ENCODE data around the gene LIPT1. TPM values are rescaled to one million over a fixed set of nuclear protein-coding genes. Genes with fewer than 3 reads are reported as not detected.

LIPT1 gene
- total and polyA plus RNA-seq, 2 of the 8 experiments (the other 6 are each of a cell fraction or from before 2014, with no cell fraction given): 6.1 to 10.9 TPM

- Histone ChIP-seq H3K18ac (ENCODE audit: extremely low read depth, low read length) (no peak overlapping the region), H3K27ac (ENCODE audit: low read depth, low read length) (no peak overlapping the region), H3K79me1 (ENCODE audit: low read depth, low read length) (no peaks in the 10 kb centered on the region), H2BK12ac (ENCODE audit: low read depth, low read length) (no peak overlapping the region), H3K36me3 (ENCODE audit: control insufficient read depth in 2 of 4, insufficient read depth in 4 of 4, low read length in 3 of 4) (peaks cover 0 to 5% (median 2%) of the 10 kb centered on the region in 4 experiments; a peak in 2 of 8 replicates), H4K5ac (ENCODE audit: insufficient read length, low read depth, low read length) (no peak overlapping the region), H2BK20ac (ENCODE audit: low read length) (no peak overlapping the region), H2AFZ (ENCODE audit: low read length) (no peak overlapping the region), H3K23ac (ENCODE audit: insufficient read length) (no peak overlapping the region), H3K79me2 (ENCODE audit: control insufficient read depth in 1 of 2, insufficient read depth in 2 of 2, low read length in 2 of 2) (peaks cover 7 to 87% of the 10 kb centered on the region in 2 experiments), H2BK5ac (ENCODE audit: low read depth, low read length) (no peak overlapping the region), H3K4me2 (ENCODE audit: insufficient read depth in 1 of 2, low read depth in 2 of 2, low read length in 2 of 2) (peak overlapping the region in 1 of 2 experiments; percentile 65; a peak in 1 of 4 replicates), H3K27me3 (replicated peaks in 1 of 4; ENCODE audit: control insufficient read depth in 3 of 4, extremely low read depth in 1 of 4, insufficient read depth in 3 of 4, low read length in 3 of 4) (no peaks in the 10 kb centered on the region), H4K20me1 (replicated peaks in 1 of 2; ENCODE audit: control insufficient read depth in 1 of 2, insufficient read depth in 2 of 2, low read length in 2 of 2) (peaks cover 0 to 1% of the 10 kb centered on the region in 2 experiments), H3K4me1 (replicated peaks in 1 of 4; ENCODE audit: control insufficient read depth in 3 of 4, insufficient read depth in 4 of 4, low read length in 3 of 4) (peaks cover 0 to 2% (median 0%) of the 10 kb centered on the region in 4 experiments; a peak in 3 of 7 replicates), H3K23me2 (ENCODE audit: low read depth, low read length) (peaks cover 5% of the 10 kb centered on the region), H3K56ac (replicated peaks; ENCODE audit: insufficient read length, low read depth, low read length) (no peak overlapping the region), H3K9ac (replicated peaks in 1 of 4; ENCODE audit: extremely low read depth in 1 of 4, low read depth in 3 of 4, low read length in 3 of 4) (no peak overlapping the region), H4K8ac (ENCODE audit: extremely low read depth, insufficient read depth, low read length) (no peak overlapping the region), H3K4me3 (ENCODE audit: extremely low read depth in 1 of 4, insufficient read depth in 2 of 4, low read depth in 3 of 4, low read length in 4 of 4) (no peak overlapping the region), H3K9me3 (ENCODE audit: insufficient read depth in 2 of 2, low read depth in 1 of 2, low read length in 1 of 2) (no peaks in the 10 kb centered on the region), H3K4ac (replicated peaks; ENCODE audit: insufficient read length, low read depth, low read length) (no peak overlapping the region), H2BK15ac (ENCODE audit: low read length) (no peak overlapping the region), H3K14ac (ENCODE audit: insufficient read length) (no peak overlapping the region), H2AK5ac (ENCODE audit: low read depth, low read length) (no peak overlapping the region), H4K91ac (replicated peaks; ENCODE audit: insufficient read length, low read length) (no peak overlapping the region), H2BK120ac (replicated peaks; ENCODE audit: low read depth, low read length) (no peak overlapping the region)
- TF ChIP-seq RFX5 (IDR thresholded peaks at IDR 0.05; ENCODE audit: borderline replicate concordance, low read depth, low read length) (no peak), CREB1 (IDR thresholded peaks at IDR 0.05) (no peak), EGR1 (IDR thresholded peaks at IDR 0.05; ENCODE audit: borderline replicate concordance, low read depth, low read length) (no peak), SP2 (IDR thresholded peaks at IDR 0.05; ENCODE audit: low read length) (no peak), ATF2 (IDR thresholded peaks at IDR 0.05; ENCODE audit: low read length) (no peak), CEBPB (IDR thresholded peaks at IDR 0.05; ENCODE audit: low read depth, low read length) (peak; percentile 80)
- CTCF ChIA-PET (ENCODE audit: partially characterized antibody): no interaction called here
- DNase-seq (ENCODE audit: low read depth in 1 of 2, low spot score in 2 of 2): no peak
- FAIRE-seq: no peak
- 94% methylated on average over 3 of the region's 3 CpGs; no CpG with 5 or more reads in 1 of the 2 experiments for WGBS, 2 experiments (ENCODE audit: extremely low coverage in 1 of 2, insufficient coverage in 1 of 2, insufficient read length in 1 of 2, insufficient replicate concordance in 2 of 2, low coverage in 1 of 2, low lambda C conversion rate in 2 of 2, missing lambda C conversion rate in 1 of 2)
- POLR2A ChIA-PET (ENCODE audit: partially characterized antibody): no interaction called here
Observed at GRCh38 chr2:99183025-99183424, 28.3 kb downstream of the LIPT1 start.
